ENCODE data around the gene FSD1.

FSD1 gene

DNA sequence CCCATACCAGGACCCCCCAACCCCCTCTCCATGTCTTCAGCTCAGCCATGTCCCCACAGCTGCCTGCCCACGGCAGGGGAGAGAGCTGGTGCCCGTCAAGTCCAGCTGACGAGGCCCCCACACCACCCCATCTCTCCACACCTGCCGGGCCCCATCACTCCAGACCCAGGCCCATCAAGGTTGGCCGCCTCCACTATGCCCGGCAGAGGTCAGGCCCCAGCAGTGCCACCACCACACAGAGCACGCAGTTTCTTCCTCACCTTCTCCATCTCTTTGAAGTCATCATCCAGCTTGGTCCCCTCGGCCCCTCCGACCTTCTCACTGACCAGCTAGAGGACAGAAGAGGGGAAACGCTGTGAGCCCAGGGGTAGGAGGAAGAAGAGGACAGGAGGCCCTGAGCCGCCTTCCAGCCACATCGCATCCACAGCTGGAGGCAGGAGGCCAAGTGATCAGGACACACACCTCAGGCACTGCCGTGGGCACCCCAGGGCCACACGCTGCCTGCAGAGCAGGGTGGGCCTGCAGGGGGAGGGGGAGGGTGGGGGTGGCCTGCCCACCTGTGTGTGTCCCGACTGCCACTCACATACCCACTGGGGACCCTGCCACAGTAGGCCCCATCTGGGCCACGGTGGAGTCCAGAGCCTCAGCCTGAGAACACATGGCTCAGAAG is 62.4 kb downstream of the FSD1 start:
- no peak for DNase-seq

DNA sequence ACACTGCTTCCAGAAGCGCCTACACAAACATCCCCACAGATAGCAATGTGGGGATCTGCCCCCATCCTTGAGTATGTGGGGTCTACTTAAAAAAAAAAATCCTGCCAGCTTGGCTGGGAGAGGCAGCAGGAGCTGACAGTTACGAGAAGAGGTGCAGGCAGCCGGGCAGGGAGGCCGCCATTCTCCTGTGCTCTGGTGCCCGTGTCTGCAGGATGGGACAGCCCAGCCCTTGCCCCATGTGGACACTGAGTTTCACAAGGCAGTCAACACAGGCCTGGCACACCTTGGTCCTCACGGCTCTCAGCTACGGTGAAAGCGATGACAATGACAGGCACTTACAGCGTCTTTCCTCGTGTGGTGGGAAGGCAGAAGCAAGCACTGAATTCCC is 62.9 kb downstream of the FSD1 start:
- DNase-seq: no peak

DNA sequence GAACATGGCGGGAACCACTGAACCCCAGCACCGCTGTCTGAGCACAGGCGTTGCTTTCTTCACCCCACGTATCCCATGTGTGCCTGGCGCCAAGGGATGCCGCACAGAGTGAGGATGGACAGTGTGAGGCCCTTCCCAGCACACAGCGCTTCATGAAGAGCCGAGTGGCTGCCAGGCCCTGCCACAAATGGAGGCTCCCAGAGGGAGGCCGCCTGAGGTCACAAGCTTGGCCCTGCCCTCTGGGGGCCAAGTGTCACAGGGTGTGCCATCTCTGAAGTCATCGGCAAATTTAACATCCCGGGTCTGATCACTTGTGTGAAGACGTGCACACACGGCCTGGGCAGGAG is 63.4 kb downstream of the FSD1 start:
- no peak for DNase-seq

DNA sequence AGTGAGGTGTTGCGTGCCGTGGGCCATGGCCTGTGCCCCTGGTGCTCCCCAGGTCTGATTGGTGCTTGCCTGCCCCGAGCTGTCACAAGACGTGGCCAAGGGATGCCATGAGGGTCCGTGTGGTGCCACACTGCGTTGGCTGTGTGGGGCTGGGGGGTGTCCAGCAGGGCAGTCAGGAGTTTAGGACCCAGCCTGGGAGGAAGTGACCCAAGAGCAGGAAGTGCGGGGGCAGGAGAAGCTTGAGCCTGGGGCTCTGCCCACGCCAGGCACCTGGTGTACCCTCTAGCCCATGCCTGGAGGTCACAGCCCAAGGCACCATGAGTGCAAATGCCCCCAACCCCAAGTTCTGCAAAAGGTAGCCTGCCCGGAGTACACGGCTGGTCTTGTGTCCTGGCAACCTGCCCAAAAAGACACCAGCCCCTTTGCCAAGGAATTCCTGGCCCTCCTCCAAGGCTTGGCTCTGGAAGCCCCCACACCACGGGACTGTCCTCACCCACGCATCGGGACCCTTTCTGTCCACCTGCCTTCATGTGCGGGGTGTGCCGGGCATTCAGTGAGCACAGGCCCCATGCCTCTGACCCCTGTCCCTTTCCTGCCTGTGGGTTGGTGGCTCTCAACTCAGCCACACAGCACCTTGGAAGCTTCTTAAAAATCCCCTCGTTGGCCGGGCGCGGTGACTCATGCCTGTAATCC is 63.9 kb downstream of the FSD1 start:
- DNase-seq: no peak

DNA sequence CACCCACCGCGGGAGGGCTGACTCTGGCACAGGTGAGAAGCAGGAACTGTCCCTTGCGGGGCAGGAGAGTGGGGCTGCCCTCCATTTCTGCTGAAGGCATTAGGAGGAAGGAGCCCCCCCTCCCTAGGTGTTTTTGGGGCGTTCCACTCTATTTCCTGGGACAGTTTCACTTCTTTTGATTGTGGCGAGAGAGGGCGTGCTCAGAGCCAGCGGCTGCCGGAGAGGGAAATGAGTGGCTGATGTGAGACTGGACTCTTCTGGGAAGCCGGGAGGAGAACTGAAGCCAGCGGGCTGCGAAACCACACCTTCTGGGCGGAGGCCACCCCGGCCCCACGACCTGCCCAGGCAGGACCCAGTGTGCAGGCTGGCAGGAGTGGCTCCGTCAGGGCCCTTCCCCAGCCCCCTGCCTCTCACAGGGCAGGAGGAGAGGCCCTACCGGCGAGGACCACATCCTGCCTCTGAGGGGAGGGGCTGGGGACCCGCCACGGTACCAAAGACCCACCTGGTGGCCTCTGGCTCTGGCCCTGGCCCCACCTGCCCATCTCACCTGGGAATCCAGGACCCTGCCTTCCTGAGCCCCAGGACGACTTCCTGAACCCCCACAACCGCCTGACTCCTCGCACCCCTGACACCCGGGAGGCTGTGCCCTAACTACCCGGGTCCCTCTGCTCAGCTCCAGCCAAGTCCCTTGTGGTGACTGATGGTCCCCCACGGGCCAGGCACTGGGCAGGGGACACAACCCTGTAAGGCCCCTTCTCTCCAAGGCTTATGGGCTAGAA is 64.9 kb downstream of the FSD1 start:
- DNase-seq: no peak

GRCh38 chr19:4369888-4370260 is 65.5 kb downstream of the FSD1 start:
- DNase-seq: no peak

GRCh38 chr19:4370418-4371041 is 66.1 kb downstream of the FSD1 start:
- no peak for DNase-seq

- no peak for DNase-seq
These were observed 67.1 kb downstream of the FSD1 start for GRCh38 chr19:4371247-4372164.

GRCh38 chr19:4372165-4373012 is 68.0 kb downstream of the FSD1 start:
- DNase-seq: no peak

GRCh38 chr19:4373013-4373367 is 68.6 kb downstream of the FSD1 start:
- DNase-seq: no peak

All from GOT3 (cell line).